LNCAP (cell line): Measurements from ENCODE around the gene DOCK1.

Source experiments
- TF ChIP-seq, protein P1 (sequence below): fragments of 450-650 bp; IDR thresholded peaks from 2 replicates; pipeline ENCODE4 v1.5.1; 2017; ENCODE audit warnings: mild to moderate bottlenecking

The DOCK1 gene

DNA sequence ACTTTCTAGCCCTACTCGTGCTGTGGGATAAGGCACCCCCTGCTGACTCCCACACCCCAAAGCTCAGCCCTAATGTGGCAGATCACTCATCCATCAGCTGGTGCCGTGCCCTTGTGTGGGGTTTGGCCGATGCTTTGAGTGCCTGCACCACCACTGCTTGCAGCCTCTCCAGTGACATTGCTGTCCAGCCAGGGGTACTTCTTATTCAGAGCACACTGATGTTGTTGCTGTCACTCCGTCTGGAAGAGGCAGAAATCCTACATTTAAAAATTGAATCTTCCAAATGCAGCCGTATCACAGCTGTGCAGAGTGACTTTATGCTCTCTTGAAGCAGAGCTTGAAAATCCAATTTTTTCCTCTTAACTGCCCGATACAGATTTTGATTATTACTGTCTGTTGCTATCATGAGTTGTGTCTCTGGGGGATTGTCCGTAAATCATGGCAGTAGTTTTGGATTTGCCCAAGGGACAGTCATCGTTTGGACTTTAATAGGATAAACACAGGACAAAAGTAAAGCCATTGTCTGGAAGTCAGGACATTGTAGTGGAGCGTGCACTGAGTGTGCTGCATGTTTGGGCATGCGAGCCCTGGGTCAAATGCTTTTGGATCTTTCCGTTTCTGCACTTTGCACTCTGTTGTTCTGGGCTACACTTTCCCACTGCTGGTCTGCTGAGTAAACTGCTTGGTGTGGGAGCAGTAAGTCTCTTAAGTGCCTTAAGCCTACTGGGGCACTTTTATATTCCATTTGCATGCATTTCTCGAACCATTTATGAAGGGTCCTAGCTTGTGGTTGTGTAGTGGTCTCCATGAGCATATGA is 128.2 kb downstream of the DOCK1 start:
- TF ChIP-seq, protein P1, sequence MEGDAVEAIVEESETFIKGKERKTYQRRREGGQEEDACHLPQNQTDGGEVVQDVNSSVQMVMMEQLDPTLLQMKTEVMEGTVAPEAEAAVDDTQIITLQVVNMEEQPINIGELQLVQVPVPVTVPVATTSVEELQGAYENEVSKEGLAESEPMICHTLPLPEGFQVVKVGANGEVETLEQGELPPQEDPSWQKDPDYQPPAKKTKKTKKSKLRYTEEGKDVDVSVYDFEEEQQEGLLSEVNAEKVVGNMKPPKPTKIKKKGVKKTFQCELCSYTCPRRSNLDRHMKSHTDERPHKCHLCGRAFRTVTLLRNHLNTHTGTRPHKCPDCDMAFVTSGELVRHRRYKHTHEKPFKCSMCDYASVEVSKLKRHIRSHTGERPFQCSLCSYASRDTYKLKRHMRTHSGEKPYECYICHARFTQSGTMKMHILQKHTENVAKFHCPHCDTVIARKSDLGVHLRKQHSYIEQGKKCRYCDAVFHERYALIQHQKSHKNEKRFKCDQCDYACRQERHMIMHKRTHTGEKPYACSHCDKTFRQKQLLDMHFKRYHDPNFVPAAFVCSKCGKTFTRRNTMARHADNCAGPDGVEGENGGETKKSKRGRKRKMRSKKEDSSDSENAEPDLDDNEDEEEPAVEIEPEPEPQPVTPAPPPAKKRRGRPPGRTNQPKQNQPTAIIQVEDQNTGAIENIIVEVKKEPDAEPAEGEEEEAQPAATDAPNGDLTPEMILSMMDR = no peak

DNA sequence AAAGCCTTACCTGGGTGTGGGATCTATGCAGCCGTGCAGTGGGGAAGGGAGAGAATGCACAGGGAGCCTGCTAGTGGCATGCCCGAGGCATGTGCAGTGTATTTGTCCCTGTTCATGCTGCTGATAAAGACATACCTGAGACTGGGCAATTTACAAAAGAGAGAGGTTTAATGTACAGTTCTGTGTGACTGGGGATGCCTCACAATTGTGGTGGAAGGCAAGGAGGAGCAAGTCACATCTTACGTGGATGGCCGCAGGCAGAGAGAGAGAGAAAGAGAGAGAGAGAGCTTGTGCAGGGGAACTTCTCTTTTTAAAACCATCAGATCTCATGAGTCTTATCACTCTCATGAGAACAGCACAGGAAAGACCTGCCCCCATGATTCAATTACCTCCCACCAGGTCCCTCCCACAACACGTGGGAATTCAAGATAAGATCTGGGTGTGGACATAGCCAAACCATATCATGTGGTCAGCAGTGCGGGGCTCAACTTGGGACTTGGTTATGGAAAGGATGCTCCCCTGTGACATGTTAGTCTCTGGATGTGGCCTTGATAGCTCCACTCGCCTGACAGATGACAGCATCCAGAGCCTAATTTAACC is 128.9 kb downstream of the DOCK1 start:
- TF ChIP-seq, protein P1 = no peak

DNA sequence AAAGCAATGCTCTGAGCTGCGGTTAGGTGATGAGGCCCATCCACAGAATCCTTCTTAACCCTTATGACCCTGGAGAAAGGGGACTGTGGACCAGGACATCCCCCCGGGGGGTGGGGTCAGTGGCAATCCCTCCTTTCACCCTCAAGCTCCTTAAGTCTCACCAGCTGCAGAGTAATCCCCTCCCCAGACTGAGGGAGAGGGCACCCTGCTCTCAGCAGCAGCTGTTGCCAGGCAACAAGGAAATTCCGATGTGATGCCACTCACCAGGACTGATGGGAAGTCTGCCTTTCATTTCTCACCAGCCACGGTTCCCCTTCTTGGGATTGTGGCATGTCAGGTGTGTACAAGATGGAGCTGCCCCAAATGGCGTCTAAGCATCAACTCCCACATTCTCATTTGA is 129.6 kb downstream of the DOCK1 start:
- TF ChIP-seq, protein P1 = no peak

DNA sequence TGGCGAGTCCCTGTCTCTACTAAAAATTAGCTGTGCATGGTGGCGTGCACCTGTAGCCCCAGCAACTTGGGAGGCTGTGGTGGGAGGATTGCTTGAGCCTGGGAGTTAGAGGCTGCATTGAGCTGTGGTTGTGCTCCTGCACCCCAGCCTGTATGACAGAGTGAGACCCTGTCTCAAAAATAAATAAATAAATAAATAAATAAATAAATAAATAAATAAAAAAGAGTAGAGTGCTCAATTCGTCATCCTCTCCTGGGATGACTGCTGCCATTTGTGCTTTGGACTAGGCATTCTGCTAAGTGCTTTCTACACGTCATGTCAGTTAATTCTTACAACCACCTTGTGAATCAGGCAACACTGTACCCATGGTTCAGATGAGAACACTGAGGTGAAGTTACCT is 130.6 kb downstream of the DOCK1 start:
- TF ChIP-seq, protein P1 = no peak

DNA sequence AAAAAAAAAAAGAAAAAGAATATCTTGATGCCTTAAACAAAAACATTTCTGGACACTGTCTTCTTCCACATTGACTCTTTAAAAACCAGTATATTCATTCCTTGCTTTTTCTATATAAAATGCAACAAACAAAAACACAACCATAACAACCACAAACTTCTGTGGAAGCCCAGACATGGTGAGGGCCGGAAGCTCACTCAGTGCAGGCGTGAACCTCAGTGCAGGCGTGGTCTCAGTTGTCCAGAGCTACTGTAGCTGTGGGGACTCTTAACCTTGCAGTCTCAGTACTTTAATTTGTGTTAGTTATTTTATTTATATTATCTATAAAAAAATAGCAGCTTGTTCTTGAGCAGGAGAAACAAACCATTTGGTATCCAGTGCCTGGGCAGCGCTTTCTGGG is 131.8 kb downstream of the DOCK1 start:
- TF ChIP-seq, protein P1 = no peak

DNA sequence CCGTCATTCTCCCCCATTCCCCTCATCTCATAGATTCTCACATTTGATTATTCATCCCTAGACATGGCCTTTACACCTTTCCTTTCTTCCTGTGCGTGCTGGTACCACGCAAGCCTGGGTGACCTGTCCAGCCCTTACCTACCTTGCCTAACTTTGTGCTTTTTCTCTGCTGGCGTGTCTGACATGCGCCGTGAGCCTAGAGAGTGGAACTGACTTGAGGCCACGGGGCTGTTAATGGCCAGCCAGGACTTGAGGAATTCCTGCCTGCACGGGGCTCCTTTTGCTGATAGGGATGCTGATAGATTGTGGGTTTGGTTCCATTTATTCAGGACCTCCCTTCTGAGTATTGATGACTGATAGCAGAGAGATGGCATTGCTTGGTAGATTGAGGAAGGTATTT is 134.2 kb downstream of the DOCK1 start:
- TF ChIP-seq, protein P1 = no peak

DNA sequence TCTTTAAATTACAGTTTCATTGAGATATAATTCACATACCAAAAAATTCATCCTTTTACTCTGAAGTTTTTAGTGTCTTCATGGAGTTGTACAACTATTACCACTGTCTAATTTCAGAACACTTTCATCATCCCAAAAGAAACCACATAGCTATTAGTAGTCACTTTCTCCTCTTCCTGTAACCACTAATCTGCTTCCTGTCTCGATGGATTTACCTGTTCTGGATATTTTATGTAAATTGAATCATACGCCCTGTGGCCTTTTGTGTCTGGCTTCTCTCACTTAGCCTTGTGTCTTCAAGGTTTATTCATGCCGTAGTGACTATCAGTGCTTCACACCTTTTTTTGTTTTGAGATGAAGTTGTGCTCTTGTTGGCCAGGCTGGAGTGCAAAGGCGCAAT is 135.5 kb downstream of the DOCK1 start:
- TF ChIP-seq, protein P1 = no peak
